ENCODE measurements around the gene DMD. TPM values are rescaled to one million over a fixed set of nuclear protein-coding genes. Genes with fewer than 3 reads are reported as not detected.

The DMD gene
- polyA plus RNA-seq, 1 donor from 2014 or later = 21.6 TPM

DNA sequence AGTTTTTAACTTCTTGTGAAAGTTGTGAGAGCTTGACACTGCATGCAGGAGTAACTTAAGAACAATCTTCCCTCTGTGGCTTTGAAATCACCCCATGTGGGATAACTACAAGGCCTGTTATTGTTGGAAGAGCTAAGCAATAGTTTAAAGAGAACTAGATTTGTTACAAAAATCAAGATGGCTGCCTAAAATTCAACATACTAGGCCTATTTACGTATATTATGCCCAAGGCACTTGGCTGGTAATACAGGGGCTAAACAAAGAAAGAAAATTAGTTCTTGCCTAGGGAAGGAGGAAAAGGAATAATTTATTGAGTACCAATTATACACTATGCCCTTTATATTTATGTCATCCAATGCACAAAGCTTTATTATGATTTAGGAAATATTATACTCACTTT lies 36.1 kb downstream of the DMD start:
- no peaks in the 10 kb centered on the region for H3F3A ChIP-seq (ENCODE audit: insufficient read depth, low read length, poor library complexity, severe bottlenecking)
- no peaks in the 10 kb centered on the region for H3K36me3 ChIP-seq (ENCODE audit: insufficient read depth, low read length)
- H3K79me2 ChIP-seq (replicated peaks; ENCODE audit: insufficient read depth, low read length) = no peaks in the 10 kb centered on the region
- TF ChIP-seq, protein P1, sequence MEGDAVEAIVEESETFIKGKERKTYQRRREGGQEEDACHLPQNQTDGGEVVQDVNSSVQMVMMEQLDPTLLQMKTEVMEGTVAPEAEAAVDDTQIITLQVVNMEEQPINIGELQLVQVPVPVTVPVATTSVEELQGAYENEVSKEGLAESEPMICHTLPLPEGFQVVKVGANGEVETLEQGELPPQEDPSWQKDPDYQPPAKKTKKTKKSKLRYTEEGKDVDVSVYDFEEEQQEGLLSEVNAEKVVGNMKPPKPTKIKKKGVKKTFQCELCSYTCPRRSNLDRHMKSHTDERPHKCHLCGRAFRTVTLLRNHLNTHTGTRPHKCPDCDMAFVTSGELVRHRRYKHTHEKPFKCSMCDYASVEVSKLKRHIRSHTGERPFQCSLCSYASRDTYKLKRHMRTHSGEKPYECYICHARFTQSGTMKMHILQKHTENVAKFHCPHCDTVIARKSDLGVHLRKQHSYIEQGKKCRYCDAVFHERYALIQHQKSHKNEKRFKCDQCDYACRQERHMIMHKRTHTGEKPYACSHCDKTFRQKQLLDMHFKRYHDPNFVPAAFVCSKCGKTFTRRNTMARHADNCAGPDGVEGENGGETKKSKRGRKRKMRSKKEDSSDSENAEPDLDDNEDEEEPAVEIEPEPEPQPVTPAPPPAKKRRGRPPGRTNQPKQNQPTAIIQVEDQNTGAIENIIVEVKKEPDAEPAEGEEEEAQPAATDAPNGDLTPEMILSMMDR (IDR thresholded peaks at IDR 0.05; ENCODE audit: poor library complexity, severe bottlenecking) = no peak
- TF ChIP-seq RAD21 (conservative IDR thresholded peaks at IDR 0.05) = no peak
- no peak for TF ChIP-seq MXI1 (conservative IDR thresholded peaks at IDR 0.05; ENCODE audit: poor library complexity, severe bottlenecking)
- H3K9ac ChIP-seq (ENCODE audit: low read length) = no peak overlapping the region
- H3K27me3 ChIP-seq (ENCODE audit: insufficient read depth, low read depth, low read length) = no peaks in the 10 kb centered on the region
- no peak overlapping the region for H3K27ac ChIP-seq (ENCODE audit: low read length)
- H3K4me2 ChIP-seq (ENCODE audit: low read length) = no peak overlapping the region
- H3K9me3 ChIP-seq (ENCODE audit: low read length) = no peaks in the 10 kb centered on the region
- H4K20me1 ChIP-seq (ENCODE audit: insufficient read depth) = no peaks in the 10 kb centered on the region
- H2AFZ ChIP-seq (ENCODE audit: low read depth, low read length) = no peak overlapping the region
- H3K9me2 ChIP-seq (ENCODE audit: insufficient read depth, low read length) = no peaks in the 10 kb centered on the region
- H3K4me3 ChIP-seq (ENCODE audit: low read length) = no peak overlapping the region

DNA sequence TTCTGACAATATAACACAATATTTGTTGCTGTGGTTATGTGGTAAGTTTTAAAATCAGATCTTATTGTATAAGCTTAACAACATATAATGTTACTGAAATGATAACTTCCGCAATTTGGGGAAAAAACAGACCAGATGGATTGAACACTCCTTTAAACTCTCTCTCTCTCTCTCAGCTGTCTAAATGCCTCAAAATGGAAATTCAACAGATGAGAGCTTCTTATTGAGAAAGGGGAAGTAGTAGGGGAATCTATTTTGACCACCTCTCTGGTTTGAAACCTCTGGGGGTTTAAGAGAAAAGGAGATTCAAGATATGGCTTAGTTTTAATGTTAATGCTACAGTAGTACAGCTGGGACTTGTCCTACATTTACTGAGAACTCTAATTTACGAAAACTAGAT lies 40.3 kb downstream of the DMD start:
- Histone ChIP-seq H3K36me3 (ENCODE audit: insufficient read depth, low read length) (no peaks in the 10 kb centered on the region), H2AFZ (ENCODE audit: low read depth, low read length) (no peak overlapping the region), H3K27me3 (ENCODE audit: insufficient read depth, low read depth, low read length) (no peaks in the 10 kb centered on the region), H3K9me2 (ENCODE audit: insufficient read depth, low read length) (no peaks in the 10 kb centered on the region), H3K4me3 (ENCODE audit: low read length) (no peak overlapping the region), H3K79me2 (replicated peaks; ENCODE audit: insufficient read depth, low read length) (no peaks in the 10 kb centered on the region), H3K9me3 (ENCODE audit: low read length) (no peaks in the 10 kb centered on the region), H3F3A (ENCODE audit: insufficient read depth, low read length, poor library complexity, severe bottlenecking) (no peaks in the 10 kb centered on the region), H3K9ac (ENCODE audit: low read length) (no peak overlapping the region), H3K27ac (ENCODE audit: low read length) (no peak overlapping the region), H4K20me1 (ENCODE audit: insufficient read depth) (no peaks in the 10 kb centered on the region), H3K4me2 (ENCODE audit: low read length) (no peak overlapping the region)
- no peak for TF ChIP-seq EZH2 (IDR thresholded peaks at IDR 0.05; ENCODE audit: borderline replicate concordance, insufficient read depth, low read length, poor library complexity, severe bottlenecking)

DNA sequence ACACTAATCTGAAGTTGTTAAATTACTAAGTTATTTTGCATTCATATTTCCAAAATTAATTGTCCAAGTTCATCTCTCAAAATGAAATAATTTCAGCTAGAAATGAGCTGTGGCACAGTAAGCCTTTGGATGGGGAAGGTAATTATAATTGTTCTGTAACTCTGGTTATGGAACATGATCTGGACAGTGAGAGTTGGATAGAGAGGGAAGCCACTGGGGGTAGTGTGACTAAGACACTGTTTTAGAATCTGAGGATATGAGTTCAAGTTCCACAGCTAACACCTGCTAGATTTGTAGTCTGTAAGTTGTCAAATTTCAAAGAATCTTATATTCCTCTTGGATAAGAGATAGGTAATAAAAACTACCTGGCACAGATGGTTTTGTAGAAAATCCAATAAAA lies 49.5 kb downstream of the DMD start:
- no peaks in the 10 kb centered on the region for H3K27me3 ChIP-seq (ENCODE audit: insufficient read depth, low read depth, low read length)
- H3K9me3 ChIP-seq (ENCODE audit: low read length) = no peaks in the 10 kb centered on the region
- H3K79me2 ChIP-seq (replicated peaks; ENCODE audit: insufficient read depth, low read length) = no peaks in the 10 kb centered on the region
- no peaks in the 10 kb centered on the region for H3K9me2 ChIP-seq (ENCODE audit: insufficient read depth, low read length)
- no peak overlapping the region for H3K4me2 ChIP-seq (ENCODE audit: low read length)
- no peaks in the 10 kb centered on the region for H3F3A ChIP-seq (ENCODE audit: insufficient read depth, low read length, poor library complexity, severe bottlenecking)
- H4K20me1 ChIP-seq (ENCODE audit: insufficient read depth) = no peaks in the 10 kb centered on the region
- TF ChIP-seq POLR2AphosphoS5 (IDR thresholded peaks at IDR 0.05) (no peak), TAF1 (IDR thresholded peaks at IDR 0.05; ENCODE audit: low read depth) (no peak)
- no peak overlapping the region for H3K27ac ChIP-seq (ENCODE audit: low read length)
- H3K36me3 ChIP-seq (ENCODE audit: insufficient read depth, low read length) = no peaks in the 10 kb centered on the region
- H3K9ac ChIP-seq (ENCODE audit: low read length) = no peak overlapping the region
- no peak overlapping the region for H2AFZ ChIP-seq (ENCODE audit: low read depth, low read length)
- no peak overlapping the region for H3K4me3 ChIP-seq (ENCODE audit: low read length)

DNA sequence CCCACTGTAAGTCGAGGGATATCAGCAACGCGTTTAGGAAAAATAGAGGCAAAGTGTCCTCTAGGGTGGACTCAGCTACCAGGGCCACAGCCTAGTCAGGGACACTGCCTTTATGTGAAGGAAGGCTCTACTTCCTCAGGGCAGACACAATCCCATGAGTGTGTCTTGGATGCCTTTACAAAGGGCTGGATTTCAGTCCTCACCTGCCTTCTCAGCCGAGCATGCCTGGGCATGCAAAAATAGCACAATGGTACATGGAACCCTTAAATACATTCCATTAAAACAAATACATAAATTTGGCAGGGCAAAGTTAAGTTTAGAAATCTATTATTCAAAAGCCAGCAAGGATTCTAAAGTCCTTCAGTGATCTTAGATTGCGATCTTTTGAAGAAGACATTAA lies 51.1 kb downstream of the DMD start:
- no peaks in the 10 kb centered on the region for H3K36me3 ChIP-seq (ENCODE audit: insufficient read depth, low read length)
- no peak overlapping the region for H3K4me2 ChIP-seq (ENCODE audit: low read length)
- H3K4me3 ChIP-seq (ENCODE audit: low read length) = no peak overlapping the region
- no peaks in the 10 kb centered on the region for H3K79me2 ChIP-seq (replicated peaks; ENCODE audit: insufficient read depth, low read length)
- no peaks in the 10 kb centered on the region for H3F3A ChIP-seq (ENCODE audit: insufficient read depth, low read length, poor library complexity, severe bottlenecking)
- no peaks in the 10 kb centered on the region for H4K20me1 ChIP-seq (ENCODE audit: insufficient read depth)
- no peaks in the 10 kb centered on the region for H3K27me3 ChIP-seq (ENCODE audit: insufficient read depth, low read depth, low read length)
- H3K9me3 ChIP-seq (ENCODE audit: low read length) = no peaks in the 10 kb centered on the region
- no peak overlapping the region for H3K27ac ChIP-seq (ENCODE audit: low read length)
- no peak overlapping the region for H2AFZ ChIP-seq (ENCODE audit: low read depth, low read length)
- no peaks in the 10 kb centered on the region for H3K9me2 ChIP-seq (ENCODE audit: insufficient read depth, low read length)
- no peak overlapping the region for H3K9ac ChIP-seq (ENCODE audit: low read length)
- TF ChIP-seq SMC3 (conservative IDR thresholded peaks at IDR 0.05; ENCODE audit: poor library complexity) = no peak
- no peak for TF ChIP-seq POLR2AphosphoS5 (IDR thresholded peaks at IDR 0.05)
- TF ChIP-seq, protein P2, sequence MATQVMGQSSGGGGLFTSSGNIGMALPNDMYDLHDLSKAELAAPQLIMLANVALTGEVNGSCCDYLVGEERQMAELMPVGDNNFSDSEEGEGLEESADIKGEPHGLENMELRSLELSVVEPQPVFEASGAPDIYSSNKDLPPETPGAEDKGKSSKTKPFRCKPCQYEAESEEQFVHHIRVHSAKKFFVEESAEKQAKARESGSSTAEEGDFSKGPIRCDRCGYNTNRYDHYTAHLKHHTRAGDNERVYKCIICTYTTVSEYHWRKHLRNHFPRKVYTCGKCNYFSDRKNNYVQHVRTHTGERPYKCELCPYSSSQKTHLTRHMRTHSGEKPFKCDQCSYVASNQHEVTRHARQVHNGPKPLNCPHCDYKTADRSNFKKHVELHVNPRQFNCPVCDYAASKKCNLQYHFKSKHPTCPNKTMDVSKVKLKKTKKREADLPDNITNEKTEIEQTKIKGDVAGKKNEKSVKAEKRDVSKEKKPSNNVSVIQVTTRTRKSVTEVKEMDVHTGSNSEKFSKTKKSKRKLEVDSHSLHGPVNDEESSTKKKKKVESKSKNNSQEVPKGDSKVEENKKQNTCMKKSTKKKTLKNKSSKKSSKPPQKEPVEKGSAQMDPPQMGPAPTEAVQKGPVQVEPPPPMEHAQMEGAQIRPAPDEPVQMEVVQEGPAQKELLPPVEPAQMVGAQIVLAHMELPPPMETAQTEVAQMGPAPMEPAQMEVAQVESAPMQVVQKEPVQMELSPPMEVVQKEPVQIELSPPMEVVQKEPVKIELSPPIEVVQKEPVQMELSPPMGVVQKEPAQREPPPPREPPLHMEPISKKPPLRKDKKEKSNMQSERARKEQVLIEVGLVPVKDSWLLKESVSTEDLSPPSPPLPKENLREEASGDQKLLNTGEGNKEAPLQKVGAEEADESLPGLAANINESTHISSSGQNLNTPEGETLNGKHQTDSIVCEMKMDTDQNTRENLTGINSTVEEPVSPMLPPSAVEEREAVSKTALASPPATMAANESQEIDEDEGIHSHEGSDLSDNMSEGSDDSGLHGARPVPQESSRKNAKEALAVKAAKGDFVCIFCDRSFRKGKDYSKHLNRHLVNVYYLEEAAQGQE (IDR thresholded peaks at IDR 0.05; ENCODE audit: borderline replicate concordance) = no peak
- no peak for TF ChIP-seq RAD21 (conservative IDR thresholded peaks at IDR 0.05)
- TF ChIP-seq, protein P1 (IDR thresholded peaks at IDR 0.05; ENCODE audit: poor library complexity, severe bottlenecking) = no peak
- TF ChIP-seq MXI1 (conservative IDR thresholded peaks at IDR 0.05; ENCODE audit: poor library complexity, severe bottlenecking) = no peak
- TF ChIP-seq TAF1 (IDR thresholded peaks at IDR 0.05; ENCODE audit: low read depth) = no peak
- TF ChIP-seq EZH2 (IDR thresholded peaks at IDR 0.05; ENCODE audit: borderline replicate concordance, insufficient read depth, low read length, poor library complexity, severe bottlenecking) = no peak
- TF ChIP-seq EP300 (conservative IDR thresholded peaks at IDR 0.05; ENCODE audit: poor library complexity, severe bottlenecking) = no peak
